ENCODE data around the gene AHCTF1. TPM values are rescaled to one million over a fixed set of nuclear protein-coding genes. Genes with fewer than 3 reads are reported as not detected.
A peak's percentile ranks its signal among the peaks of the same experiment; 100 is the strongest.

Gene AHCTF1
- total and polyA plus RNA-seq, 7 donors = 3.7 to 61.8 (median 35.7) TPM

GRCh38 chr1:246934765-246935164 is 3.0 kb upstream of the AHCTF1 start:
- Histone ChIP-seq H3K4me3 (no peak overlapping the region), H3K4me1 (peaks cover 4 to 11% (median 10%) of the 10 kb centered on the region in 4 donors), H3K27me3 (no peaks in the 10 kb centered on the region), H3K27ac (peak overlapping the region in 2 of 4 donors; percentile 0 to 5), H3K9me3 (no peaks in the 10 kb centered on the region), H3K36me3 (no peaks in the 10 kb centered on the region)
- 87 to 89% methylated on average over 1 of the region's 1 CpG for WGBS, 2 donors
- TF ChIP-seq POLR2AphosphoS5 (IDR thresholded peaks at IDR 0.05) = no peak
- no peak for TF ChIP-seq EP300 (IDR thresholded peaks at IDR 0.05)
- TF ChIP-seq CTCF (IDR thresholded peaks at IDR 0.05) = no peak
- no peak for TF ChIP-seq POLR2A (IDR thresholded peaks at IDR 0.05)
- no peak for DNase-seq
- intact Hi-C loops (cut with DNase I) = loop anchor here (5.0 to 10.0 kb wide), 2 partner anchors 140 to 398 kb away; partner anchors contain the start of genes ZNF496 and ZNF670

- no peak overlapping the region for H3K4me3 ChIP-seq
- H3K4me1 ChIP-seq = peaks cover 4 to 20% (median 18%) of the 10 kb centered on the region in 4 donors
- peaks cover 0 to 4% (median 0%) of the 10 kb centered on the region in 4 donors for H3K36me3 ChIP-seq
- TF ChIP-seq EP300 (IDR thresholded peaks at IDR 0.05) (no peak), CTCF (IDR thresholded peaks at IDR 0.05) (no peak), POLR2A (IDR thresholded peaks at IDR 0.05) (no peak)
- no peaks in the 10 kb centered on the region for H3K9me3 ChIP-seq
- intact Hi-C loops (cut with DNase I) = loop anchor here (2.0 to 10.0 kb wide), 3 partner anchors 141 to 398 kb away; partner anchors contain the start of genes ZNF496, ZNF669 and ZNF670
- WGBS, 2 donors = 64 to 77% methylated on average over 2 of the region's 2 CpGs
- no peaks in the 10 kb centered on the region for H3K27me3 ChIP-seq
- no peak for DNase-seq
- no peak overlapping the region for H3K27ac ChIP-seq
These were observed 2.1 kb upstream of the AHCTF1 start for GRCh38 chr1:246933893-246934292.

- H3K27ac ChIP-seq = peak overlapping the region; percentile 99 to 100 (median 99)
- H3K27me3 ChIP-seq = no peaks in the 10 kb centered on the region
- TF ChIP-seq POLR2AphosphoS5 (IDR thresholded peaks at IDR 0.05) (no peak), POLR2A (IDR thresholded peaks at IDR 0.05) (no peak), EP300 (IDR thresholded peaks at IDR 0.05) (no peak), CTCF (IDR thresholded peaks at IDR 0.05) (no peak)
- no peaks in the 10 kb centered on the region for H3K9me3 ChIP-seq
- intact Hi-C loops (cut with DNase I) = loop anchor here (2.0 to 10.0 kb wide), 3 partner anchors 142 to 400 kb away; partner anchors contain the start of genes ZNF496, ZNF669 and ZNF670
- peaks cover 0 to 8% (median 0%) of the 10 kb centered on the region in 4 donors for H3K36me3 ChIP-seq
- no peak for DNase-seq
- WGBS, 2 donors = 11 to 16% methylated on average over 8 of the region's 8 CpGs
- peak overlapping the region; percentile 96 to 99 (median 97) for H3K4me3 ChIP-seq
- H3K4me1 ChIP-seq = peaks cover 4 to 31% (median 27%) of the 10 kb centered on the region in 4 donors
These were observed 585 bp upstream of the AHCTF1 start for GRCh38 chr1:246932366-246932700.

GRCh38 chr1:246930830-246931548 is 759 bp downstream of the AHCTF1 start:
- peak in 3 of 4 donors; percentile 12 to 25 (median 22) for TF ChIP-seq POLR2AphosphoS5 (IDR thresholded peaks at IDR 0.05)
- TF ChIP-seq POLR2A (IDR thresholded peaks at IDR 0.05) = no peak
- TF ChIP-seq EP300 (IDR thresholded peaks at IDR 0.05) = no peak
- no peak for TF ChIP-seq CTCF (IDR thresholded peaks at IDR 0.05)
- peak overlapping the region; percentile 96 to 99 (median 97) for H3K4me3 ChIP-seq
- intact Hi-C loops (cut with DNase I) = loop anchor here (5.0 to 10.0 kb wide), 2 partner anchors 144 to 401 kb away; partner anchors contain the start of genes ZNF496 and ZNF670
- peaks cover 0 to 8% (median 0%) of the 10 kb centered on the region in 4 donors for H3K36me3 ChIP-seq
- DNase-seq = peak; percentile 83
- no peaks in the 10 kb centered on the region for H3K9me3 ChIP-seq
- WGBS, 2 donors = 0 to 1% methylated on average over 76 of the region's 76 CpGs
- H3K4me1 ChIP-seq = peaks cover 4 to 32% (median 28%) of the 10 kb centered on the region in 4 donors
- peak overlapping the region; percentile 99 to 100 (median 99) for H3K27ac ChIP-seq
- no peaks in the 10 kb centered on the region for H3K27me3 ChIP-seq

All from sigmoid colon (tissue), 7 donors.